Lower leg skin (tissue), 4 donors: ENCODE results near the gene IL10. TPM values are rescaled to one million over a fixed set of nuclear protein-coding genes. Genes with fewer than 3 reads are reported as not detected.
"Not testable (repeated sequence)": the region's sequence is repeated elsewhere in the genome, so short reads cannot be mapped to it uniquely, and the experiment has no call there.

Experiments
- DNase-seq, 2 donors: peaks; one replicate each; pipeline ENCODE4 v3.0.0-alpha.2; 2019; ENCODE audit warnings: low spot score in 2 of 2
- H3K4me3 ChIP-seq: fragments of 200-600 bp; sonication (generic); 2 replicates; pipeline ENCODE4 v1.5.1; 2017; ENCODE audit warnings: mild to moderate bottlenecking, low read depth; ENCODE audit not compliant: poor library complexity, severe bottlenecking
- CTCF ChIP-seq, 3 donors: fragments of 450-650 bp; IDR thresholded peaks; one replicate each; pipeline ENCODE4 v1.5.1; 2016; ENCODE audit warnings: antibody characterized with exemption in 3 of 3, mild to moderate bottlenecking in 3 of 3, moderate library complexity in 2 of 3
- POLR2A ChIP-seq, 2 donors: fragments of 450-650 bp; IDR thresholded peaks; one replicate each; pipeline ENCODE4 v1.6.1; 2016 to 2017; ENCODE audit warnings: antibody characterized with exemption in 2 of 2, mild to moderate bottlenecking in 1 of 2, moderate library complexity in 1 of 2
- WGBS, 2 donors: methylation state at CpG; one replicate each; pipeline ENCODE4 v1.1.5; 2018; 5-methylcytosine and 5-hydroxymethylcytosine counted together
- intact Hi-C: fragments of 100-400 bp; cut with DNase I; formaldehyde crosslinking; loops from one replicate; pipeline ENCODE4 v1.15.0; 2023; ENCODE audit warnings: low total_unique reads
- total RNA-seq, 4 donors: library from RNA; depleted of rRNA; stranded (reverse); fragments of >200 nt; gene quantifications; one replicate each; pipeline ENCODE4 v1.1.0, GENCODE V29; 2016

The IL10 gene
- total RNA-seq, 4 donors from 2014 or later = 0.32 to 0.72 TPM; not detected in 2

GRCh38 chr1:206769304-206769731 is 3.0 kb downstream of the IL10 start:
- intact Hi-C loops = no loop called here
- DNase-seq = no peak
- TF ChIP-seq CTCF (IDR thresholded peaks at IDR 0.05) (no peak), POLR2A (IDR thresholded peaks at IDR 0.05) (no peak)
- no peak overlapping the region for H3K4me3 ChIP-seq
- WGBS, 2 donors = 85 to 93% methylated on average over 7 of the region's 7 CpGs

- no peak for DNase-seq
- 76 to 85% methylated on average over 14 of the region's 14 CpGs for WGBS, 2 donors
- TF ChIP-seq CTCF (IDR thresholded peaks at IDR 0.05) (no peak), POLR2A (IDR thresholded peaks at IDR 0.05) (no peak)
- H3K4me3 ChIP-seq = no peak overlapping the region
- intact Hi-C loops = no loop called here
Measured at GRCh38 chr1:206768472-206769303, 3.6 kb downstream of the IL10 start.

- DNase-seq = peak; percentile 36 to 88
- no peak overlapping the region for H3K4me3 ChIP-seq
- intact Hi-C loops = no loop called here
- TF ChIP-seq POLR2A (IDR thresholded peaks at IDR 0.05) = no peak
- 67% methylated on average over 8 of the region's 8 CpGs for WGBS, 2 donors
Measured at GRCh38 chr1:206766251-206766856, 5.9 kb downstream of the IL10 start.

- H3K4me3 ChIP-seq, intact Hi-C loops, DNase-seq: not testable (repeated sequence)
- WGBS, 2 donors = 93 to 95% methylated on average over 1 of the region's 1 CpG
Measured at GRCh38 chr1:206765771-206766170, 6.5 kb downstream of the IL10 start.

- DNase-seq, H3K4me3 ChIP-seq, intact Hi-C loops: not testable (repeated sequence)
- 91 to 93% methylated on average over 12 of the region's 12 CpGs for WGBS, 2 donors
Measured at GRCh38 chr1:206762741-206763364, 9.4 kb downstream of the IL10 start.

GRCh38 chr1:206761159-206761768 is 11.0 kb downstream of the IL10 start:
- DNase-seq = no peak
- H3K4me3 ChIP-seq = no peak overlapping the region
- intact Hi-C loops = no loop called here
- WGBS, 2 donors = 73 to 79% methylated on average over 6 of the region's 6 CpGs
- TF ChIP-seq POLR2A (IDR thresholded peaks at IDR 0.05) (no peak), CTCF (IDR thresholded peaks at IDR 0.05) (no peak)

GRCh38 chr1:206760590-206760989 is 11.7 kb downstream of the IL10 start:
- H3K4me3 ChIP-seq = no peak overlapping the region
- WGBS, 2 donors = 78 to 87% methylated on average over 1 of the region's 1 CpG
- TF ChIP-seq POLR2A (IDR thresholded peaks at IDR 0.05) (no peak), CTCF (IDR thresholded peaks at IDR 0.05) (no peak)
- intact Hi-C loops = no loop called here
- DNase-seq = no peak
